ENCODE measurements around the gene ACTMAP.

The ACTMAP gene

DNA sequence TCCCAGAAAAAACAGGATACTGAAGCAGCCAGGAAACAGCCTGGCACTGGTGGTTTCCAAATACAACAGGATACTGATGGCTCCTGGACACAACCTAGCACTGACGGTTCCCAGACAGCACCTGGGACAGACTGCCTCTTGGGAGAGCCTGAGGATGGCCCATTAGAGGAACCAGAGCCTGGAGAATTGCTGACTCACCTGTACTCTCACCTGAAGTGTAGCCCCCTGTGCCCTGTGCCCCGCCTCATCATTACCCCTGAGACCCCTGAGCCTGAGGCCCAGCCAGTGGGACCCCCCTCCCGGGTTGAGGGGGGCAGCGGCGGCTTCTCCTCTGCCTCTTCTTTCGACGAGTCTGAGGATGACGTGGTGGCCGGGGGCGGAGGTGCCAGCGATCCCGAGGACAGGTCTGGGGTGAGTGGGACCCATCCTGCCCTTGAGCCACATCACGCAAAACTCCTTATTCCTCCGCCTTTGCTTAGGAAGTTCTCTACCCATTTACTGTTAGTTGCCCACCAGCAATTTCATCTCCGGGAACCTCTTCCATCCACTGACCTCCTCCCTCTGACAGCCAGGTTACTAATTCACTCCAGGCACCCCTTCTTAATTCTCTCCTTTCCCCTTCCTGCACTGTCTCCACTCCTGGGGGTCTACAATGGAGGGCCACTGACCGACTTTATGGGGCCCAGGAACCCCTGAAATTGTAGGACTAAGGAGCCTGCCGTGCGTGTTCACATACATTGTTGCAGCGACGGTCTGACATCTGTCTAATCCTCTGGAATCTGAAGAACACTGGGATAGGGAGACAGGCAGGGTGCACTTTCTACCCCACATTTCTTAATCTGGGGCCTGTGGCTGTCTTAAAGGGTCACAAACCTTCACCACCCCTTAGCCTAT, 32.1 kb downstream of the ACTMAP start:
- DNase-seq = no peak

DNA sequence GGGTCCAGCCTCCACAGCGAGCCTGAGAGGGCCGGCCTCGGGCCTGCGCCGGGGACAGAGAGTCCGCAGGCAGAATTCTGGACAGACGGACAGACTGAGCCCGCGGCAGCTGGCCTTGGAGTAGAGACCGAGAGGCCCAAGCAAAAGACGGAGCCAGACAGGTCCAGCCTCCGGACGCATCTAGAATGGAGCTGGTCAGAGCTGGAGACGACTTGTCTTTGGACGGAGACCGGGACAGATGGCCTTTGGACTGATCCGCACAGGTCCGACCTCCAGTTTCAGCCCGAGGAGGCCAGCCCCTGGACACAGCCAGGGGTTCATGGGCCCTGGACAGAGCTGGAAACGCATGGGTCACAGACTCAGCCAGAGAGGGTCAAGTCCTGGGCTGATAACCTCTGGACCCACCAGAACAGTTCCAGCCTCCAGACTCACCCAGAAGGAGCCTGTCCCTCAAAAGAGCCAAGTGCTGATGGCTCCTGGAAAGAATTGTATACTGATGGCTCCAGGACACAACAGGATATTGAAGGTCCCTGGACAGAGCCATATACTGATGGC, 32.9 kb downstream of the ACTMAP start:
- DNase-seq = no peak

DNA sequence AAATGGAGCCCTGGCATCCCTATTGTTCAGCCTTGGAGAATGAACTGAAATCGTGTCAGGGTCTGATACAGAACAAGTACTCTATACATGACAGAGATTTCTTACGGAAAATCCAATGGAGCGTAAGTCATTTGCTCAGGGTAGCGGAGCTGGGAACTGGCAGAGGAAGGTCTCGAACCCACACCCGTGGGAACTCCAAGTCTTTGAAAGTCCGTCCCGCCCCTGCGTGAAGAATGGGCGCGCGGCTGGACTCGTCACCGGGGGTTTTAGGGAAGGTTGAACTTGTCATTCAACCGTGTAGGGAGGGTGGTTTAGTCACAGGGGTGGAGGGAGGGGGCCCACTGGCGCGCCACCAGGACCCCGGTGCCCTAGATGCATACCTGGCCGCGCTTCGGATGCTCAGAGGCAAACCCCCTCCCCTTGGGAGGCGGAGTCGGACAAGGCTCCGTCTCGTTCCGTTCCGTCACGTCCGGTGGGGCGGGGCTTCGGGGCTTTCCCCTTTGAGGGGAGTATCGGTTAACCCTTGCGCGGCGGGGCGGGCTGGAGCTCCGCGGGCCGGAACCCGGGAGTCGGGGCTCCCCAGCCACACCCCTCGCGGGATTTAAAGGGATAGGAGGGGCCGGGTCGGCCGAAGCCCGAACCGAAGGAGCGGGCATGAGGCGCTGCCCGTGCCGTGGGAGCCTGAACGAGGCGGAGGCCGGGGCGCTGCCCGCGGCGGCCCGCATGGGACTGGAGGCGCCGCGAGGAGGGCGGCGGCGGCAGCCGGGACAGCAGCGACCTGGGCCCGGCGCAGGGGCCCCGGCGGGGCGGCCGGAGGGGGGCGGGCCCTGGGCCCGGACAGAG, 33.6 kb downstream of the ACTMAP start, which contains the start of the genes COQ8B and ITPKC:
Gene COQ8B, minus strand, starts transcription at position 405 of the 843 bp plus-strand sequence. CDS start 2,254 bp downstream, outside the sequence.
Gene ITPKC, plus strand, starts transcription at position 631 of the 843 bp plus-strand sequence. Its CDS starts 24 bp downstream, at position 655.
- DNase-seq = peak; percentile 98

- no peak for DNase-seq
Measured at GRCh38 chr19:40716031-40716481, 34.2 kb downstream of the ACTMAP start.

DNA sequence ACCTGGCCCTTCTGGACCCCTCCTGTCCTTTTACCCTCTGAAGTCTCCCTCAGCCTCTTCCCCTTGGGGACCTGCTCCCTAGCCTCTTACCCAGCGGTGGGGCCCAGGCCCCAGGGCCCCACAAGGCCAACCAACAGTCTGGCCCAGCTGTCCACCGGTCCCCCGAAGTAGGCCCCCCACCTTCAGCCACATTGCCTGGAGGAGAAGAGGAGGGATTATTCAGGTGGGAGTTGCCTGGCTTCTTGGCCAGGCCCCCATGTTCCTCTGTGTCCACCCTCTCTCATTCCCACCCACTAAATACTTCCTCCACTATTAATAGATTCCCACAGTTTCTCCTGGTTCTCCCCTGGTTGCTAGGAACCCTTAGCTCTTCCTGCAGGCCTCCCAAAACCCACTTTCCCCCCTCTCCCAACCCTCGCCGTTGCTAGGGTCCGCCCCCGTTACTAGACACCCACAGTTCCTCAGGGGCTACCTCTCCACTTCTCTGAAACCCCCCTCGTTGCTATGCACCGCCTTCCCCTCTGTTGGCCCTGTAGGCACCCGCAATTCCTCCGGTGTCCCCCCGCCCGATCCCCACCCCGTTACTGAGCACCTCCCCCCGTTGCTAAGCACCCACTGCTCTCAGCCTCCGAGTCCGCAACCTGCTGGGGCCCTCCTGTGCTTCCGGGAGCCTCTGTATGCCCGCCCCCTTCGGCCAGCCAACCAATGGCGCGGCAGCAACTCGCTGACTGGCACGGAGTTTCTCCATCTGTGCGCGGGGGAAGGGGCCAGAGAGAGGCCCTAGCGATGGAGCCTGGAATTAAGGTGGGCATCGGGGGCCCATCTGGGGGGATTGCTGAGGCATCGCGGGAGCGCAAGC, 35.6 kb downstream of the ACTMAP start:
- peak; percentile 93 for DNase-seq

DNA sequence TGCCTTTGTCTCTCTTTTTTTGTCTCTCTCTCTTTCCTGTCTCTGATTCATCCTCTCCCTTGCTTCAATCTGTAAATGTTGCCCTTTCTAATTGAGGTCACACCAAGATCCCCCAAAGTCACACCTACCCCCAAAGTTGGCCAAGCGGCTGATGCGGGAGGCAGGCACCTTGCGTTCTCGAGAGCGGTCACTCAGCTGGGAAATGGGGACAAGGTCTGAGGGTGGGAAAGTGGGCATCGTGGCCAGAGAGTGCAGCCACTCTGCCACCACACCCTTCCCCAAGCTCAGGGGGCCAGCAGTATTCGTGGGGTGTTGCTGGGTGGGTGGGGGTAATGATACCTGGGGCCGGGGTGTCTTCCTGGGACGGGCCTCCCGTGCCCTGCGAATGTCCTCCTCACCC, 36.3 kb downstream of the ACTMAP start:
- no peak for DNase-seq

- DNase-seq = no peak
Measured at GRCh38 chr19:40709817-40710216, 40.5 kb downstream of the ACTMAP start.

- DNase-seq = no peak
Measured at GRCh38 chr19:40707615-40708014, 42.7 kb downstream of the ACTMAP start.

GRCh38 chr19:40705950-40706619, 44.2 kb downstream of the ACTMAP start:
- DNase-seq = no peak

DNA sequence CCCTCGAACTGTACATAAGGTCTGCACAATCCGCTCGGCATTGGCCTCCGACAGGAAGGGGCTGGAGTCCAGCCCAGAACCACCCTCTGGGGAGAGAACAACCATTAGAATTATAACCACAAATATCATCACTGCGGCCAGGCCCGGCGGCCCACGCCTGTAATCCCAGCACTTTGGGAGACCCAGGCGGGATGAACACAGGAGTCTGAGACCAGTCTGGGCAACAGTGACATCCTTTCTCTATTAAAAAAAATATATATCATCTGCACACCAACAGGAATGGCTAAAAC, 45.0 kb downstream of the ACTMAP start:
- DNase-seq = peak; percentile 82

DNA sequence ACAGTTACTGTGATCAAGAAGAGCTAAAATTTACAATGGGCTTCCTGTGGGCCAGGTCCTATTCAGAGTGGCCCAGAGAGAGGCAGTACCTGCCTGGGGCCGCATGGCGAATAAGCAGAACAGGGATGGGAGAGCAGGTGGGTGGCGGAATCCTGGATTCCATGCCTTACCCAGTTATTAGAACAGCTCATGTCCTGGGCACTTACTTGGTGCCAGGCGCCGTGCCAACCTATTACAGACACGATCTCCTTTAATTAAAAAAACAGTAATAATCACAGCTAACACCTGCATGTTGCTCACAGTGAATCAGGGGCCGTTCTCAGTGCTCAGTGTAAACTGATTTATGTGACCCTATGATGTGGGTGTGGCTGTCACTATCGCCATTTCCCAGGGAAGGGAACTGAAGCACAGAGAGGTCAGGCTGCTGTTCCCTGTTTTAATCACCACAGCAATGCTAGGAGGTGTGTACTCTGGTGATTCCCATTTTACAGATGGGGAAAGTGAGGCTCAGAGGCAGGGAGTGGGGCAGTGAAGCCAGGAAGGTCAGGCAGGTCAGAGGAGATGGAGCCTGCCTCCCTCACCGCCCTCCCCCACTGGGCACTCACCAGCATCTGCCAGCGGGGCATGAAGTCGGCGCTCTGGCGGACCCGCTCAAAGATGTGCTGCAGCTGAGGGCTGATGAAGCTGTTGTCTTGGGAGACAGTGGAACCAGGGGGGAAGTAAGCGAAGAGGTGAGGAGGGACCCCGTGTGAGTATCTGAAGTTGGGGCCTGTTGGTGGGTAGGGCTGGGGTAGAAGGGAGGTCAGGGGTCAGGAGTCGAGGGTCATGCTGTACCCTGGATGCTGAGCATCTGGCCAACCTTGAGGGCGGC, 45.6 kb downstream of the ACTMAP start:
- no peak for DNase-seq

DNA sequence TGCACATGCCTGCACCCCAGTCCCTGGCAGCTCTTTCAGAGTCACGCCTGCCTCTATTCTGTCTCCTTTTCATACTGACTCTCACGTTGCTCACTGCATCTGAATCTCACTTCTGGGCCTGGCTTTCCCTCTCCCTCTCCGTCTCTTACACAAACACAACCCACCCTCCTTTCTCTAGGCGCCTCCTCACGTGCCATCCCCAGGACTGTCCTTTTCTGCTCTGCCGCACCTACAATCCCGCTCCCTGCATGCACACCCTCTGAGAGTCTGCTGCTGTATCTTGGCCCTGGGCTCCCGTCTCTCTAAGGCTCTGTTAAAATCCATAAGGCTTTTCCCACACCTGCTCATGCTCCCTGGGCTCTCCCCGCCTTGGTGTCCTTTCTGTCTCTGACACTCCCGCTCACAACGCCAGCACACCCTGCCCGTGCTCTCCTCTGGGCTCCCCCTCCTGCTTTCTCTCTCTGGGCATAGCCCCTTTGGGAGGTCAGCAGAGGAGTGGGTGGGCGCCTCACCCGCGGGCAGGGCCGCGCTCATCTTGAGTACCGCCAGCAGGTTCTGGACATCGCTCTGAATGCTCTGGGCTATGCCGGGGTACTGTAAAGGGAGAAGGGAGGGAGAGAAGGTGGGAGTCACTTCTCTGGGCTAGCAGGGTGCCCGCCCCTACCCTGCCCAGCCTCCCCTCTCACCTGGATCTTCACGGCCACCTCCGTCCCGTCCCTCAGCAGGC, 47.1 kb downstream of the ACTMAP start:
- no peak for DNase-seq

DNA sequence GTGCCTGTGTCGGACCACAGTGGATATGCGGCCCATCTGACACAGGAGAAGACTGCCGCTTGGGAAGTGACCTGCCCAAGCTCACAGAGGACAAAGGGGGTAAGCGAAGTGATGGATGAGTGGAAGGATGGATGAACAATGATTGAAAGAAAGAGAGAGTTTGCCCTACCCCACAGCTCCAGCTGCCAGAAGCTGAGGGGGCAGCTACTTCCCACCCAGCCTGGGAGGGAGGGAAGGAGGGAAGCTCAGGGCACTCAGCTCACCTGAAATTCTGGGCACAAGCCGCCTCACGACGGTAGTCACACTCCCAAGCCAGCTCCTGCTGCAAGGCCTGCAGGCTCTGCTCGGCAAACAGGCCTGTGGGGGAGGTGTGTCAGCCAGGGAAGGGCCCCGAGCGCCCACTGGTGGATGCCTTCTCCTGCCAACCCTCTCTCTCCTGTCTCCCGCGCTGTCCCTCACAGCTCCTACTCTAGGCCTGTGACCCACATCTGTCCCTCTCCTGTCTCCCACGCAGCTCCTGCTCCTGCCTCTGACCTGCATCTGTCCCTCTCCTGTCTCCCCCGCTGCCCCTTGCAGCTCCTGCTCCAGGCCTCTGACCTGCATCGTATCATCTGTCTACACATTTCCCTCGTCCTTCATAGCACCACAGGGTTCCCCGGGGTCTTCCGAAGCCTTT, 47.8 kb downstream of the ACTMAP start:
- peak; percentile 25 for DNase-seq

- DNase-seq = no peak
Measured at GRCh38 chr19:40701758-40702157, 48.5 kb downstream of the ACTMAP start.

- DNase-seq = no peak
Measured at GRCh38 chr19:40700083-40700482, 50.2 kb downstream of the ACTMAP start.

DNA sequence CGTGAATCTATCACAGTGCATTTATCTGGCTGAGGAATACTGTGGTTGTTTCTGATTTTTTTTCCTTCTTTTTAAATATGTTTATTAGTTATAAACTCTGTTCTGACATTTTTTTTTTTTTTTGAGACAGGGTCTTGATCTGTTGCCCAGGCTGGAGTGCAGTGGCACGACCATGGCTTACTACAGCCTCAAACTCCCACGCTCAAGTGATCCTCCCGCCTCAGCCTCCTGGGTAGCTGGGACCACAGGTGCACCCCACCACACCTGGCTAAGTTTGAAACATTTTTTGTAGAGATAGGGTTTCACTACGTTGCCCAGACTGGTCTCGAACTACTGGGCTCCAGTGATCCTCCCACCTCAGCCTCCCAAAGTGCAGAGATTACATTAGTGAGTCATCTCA, 53.3 kb downstream of the ACTMAP start:
- DNase-seq = no peak

DNA sequence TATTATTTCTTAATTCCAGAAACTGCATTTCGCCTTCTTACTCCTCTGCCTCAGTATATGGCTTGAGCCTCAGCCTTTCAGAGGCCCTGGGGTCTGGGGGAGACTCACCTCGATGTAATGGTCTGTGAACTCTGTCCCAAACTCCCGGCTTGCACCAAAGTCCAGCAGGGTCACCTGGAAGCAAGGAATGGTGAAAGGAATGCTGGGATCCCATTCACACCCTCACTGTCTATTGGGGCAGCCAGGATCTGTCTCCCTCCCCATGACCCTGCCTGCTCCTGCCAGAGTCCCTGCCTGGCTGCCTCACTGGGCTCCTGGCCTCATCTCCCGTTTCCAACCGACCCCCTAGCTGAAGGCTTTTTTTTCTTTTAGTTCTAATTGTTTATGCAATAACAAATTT, 54.4 kb downstream of the ACTMAP start:
- no peak for DNase-seq

GRCh38 chr19:40693896-40694295, 56.4 kb downstream of the ACTMAP start:
- no peak for DNase-seq

DNA sequence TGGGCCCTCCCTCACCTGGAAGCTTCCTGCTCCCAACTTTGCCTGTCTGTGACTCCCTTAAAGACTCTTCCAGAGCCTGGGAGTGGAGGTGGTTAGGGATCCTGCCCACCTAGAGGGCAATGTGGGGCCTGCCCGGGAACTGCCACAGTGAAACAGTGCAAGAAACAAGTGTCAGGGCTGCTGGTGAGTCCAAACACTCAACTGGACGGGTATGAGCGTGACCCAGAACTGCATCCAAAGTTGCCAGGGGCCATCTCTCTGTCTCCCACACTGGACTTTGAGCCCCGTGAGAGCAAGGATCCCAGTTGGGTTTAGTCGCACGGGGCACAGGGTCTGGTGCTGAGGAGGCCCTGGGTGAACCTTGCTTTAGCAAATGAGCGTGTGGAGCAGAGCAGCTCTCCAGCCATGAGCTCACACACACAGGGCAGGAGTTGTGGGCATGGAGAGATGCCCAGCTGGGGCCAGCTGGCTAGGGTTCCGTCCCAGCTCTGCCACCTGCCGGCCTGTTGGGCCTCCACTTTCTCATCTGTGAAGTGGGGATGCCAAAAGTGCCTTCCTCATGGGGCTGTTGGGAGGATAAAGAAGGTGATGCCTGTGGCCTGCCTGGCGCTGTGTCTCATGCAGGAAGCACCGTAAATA, 57.0 kb downstream of the ACTMAP start:
- no peak for DNase-seq

Data from fibroblast of upper back skin (primary cell).